ENCODE results near the gene GMPPA.

Gene GMPPA

GRCh38 chr2:219498280-219499057 is at the start of gene GMPPA:
Gene GMPPA, plus strand, starts transcription at chr2:219498891. Its CDS starts 1,085 bp downstream, at chr2:219499976.
- DNase-seq (ENCODE audit: low read depth, low spot score): peak; percentile 97

- DNase-seq (ENCODE audit: low read depth, low spot score): no peak
These were observed 49.1 kb upstream of the GMPPA start for GRCh38 chr2:219449609-219450008.

- DNase-seq (ENCODE audit: low read depth, low spot score): no peak
These were observed 46.9 kb upstream of the GMPPA start for GRCh38 chr2:219451661-219452360.

GRCh38 chr2:219452361-219453317 is 46.1 kb upstream of the GMPPA start:
- peak; percentile 43 for DNase-seq (ENCODE audit: low read depth, low spot score)

- DNase-seq (ENCODE audit: low read depth, low spot score): peak; percentile 32
These were observed 44.8 kb upstream of the GMPPA start for GRCh38 chr2:219453671-219454590.

GRCh38 chr2:219455581-219455980 is 43.1 kb upstream of the GMPPA start:
- no peak for DNase-seq (ENCODE audit: low read depth, low spot score)

DNA sequence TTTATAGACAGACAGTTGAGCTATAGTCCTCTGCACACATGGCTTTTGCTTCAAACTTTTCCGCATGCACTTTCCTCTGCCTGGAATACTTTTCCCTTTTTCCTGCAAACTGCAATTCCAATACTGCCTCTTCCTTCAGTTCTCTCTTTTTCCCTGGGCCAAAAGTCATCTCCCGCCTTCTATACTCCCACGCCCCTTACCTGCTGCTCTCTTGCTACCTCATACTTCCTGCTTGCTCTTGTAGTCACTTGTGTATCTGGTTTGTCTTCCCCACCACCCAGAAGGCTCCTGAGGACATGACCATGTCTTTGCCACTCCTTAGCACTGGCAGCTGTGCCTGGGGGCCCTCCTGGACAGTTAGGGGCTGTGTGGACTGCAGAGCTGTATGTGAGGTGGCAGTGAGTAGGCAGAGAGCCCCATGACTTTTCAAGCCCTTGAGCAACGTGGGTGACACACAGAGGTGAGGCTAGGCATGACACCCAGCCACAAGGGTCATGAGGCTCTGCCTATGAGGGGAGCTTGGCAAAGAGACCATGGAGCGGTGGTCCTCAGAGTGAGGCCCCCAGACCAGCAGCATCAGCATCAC is 40.8 kb upstream of the GMPPA start:
- DNase-seq (ENCODE audit: low read depth, low spot score): no peak

GRCh38 chr2:219458996-219459395 is 39.7 kb upstream of the GMPPA start:
- DNase-seq (ENCODE audit: low read depth, low spot score): no peak

DNA sequence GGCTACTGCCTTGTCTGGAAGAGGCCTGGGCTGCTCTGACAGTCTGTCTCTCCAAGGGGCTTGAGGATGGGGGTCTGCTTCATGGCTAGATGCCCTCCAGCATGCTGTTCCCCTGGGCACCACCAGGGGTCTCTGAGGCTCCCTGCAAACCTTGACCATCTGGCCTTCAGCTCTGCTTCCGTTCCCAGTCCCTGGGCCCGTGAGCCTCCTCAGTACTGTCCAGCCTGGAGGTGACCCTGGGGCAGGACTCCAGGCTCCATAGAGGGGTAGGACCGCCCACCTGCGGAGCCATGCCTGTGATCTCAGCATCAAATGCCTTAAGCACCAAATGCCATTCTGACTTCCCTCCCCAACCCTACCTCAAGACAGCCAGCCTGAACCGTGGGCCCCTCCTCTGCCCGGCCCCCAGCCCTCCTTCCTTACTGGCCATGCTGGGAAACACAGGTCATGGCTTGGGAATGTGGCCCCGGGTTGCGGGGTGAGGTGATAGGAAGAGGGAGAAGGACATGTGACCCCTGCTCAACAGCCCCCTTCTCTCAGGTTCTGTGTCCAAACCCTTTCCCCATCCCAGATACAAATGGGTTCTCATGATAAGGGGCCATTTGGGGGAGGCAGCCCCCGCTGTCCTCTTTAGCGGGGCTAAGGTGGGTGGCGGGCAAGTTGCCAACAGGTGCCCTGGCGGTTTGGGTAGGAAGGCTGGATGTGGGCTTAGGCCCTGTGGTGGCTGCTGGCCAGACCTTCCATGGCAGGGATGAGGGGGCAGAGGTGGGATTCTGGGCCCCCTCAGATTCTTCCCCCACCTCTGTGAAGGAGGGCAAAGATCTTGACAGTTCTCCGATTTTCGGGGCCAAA is 39.0 kb upstream of the GMPPA start:
- DNase-seq (ENCODE audit: low read depth, low spot score): no peak

DNA sequence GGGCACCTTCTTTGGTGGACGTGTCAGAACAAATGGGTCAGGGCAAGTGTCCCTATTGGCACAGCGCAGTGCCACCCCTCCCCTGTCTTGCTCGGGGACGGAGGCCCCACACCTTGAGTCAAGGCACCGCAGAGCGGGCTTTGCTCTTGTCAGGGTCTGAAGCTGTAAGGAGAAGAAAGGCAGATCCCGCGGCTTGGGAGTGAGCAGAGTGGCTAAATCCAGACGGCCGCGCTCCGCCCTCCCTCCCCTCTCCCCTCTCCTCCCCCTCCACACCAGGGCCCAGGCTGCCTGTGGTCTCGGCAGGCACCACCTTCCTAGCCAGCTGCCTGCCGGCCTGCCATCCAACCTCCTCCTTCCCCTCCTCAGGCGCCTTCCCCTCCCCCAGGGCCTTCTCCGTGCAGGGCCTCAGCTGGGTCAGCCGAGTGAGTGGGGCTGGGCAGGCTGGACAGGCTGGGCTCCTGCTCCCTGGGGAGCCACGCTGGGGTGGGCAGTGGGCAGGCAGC is 38.2 kb upstream of the GMPPA start:
- DNase-seq (ENCODE audit: low read depth, low spot score): no peak

GRCh38 chr2:219461047-219461514 is 37.6 kb upstream of the GMPPA start:
- no peak for DNase-seq (ENCODE audit: low read depth, low spot score)

GRCh38 chr2:219461669-219462068 is 37.0 kb upstream of the GMPPA start:
- no peak for DNase-seq (ENCODE audit: low read depth, low spot score)

GRCh38 chr2:219462349-219462748 is 36.3 kb upstream of the GMPPA start:
- no peak for DNase-seq (ENCODE audit: low read depth, low spot score)

DNA sequence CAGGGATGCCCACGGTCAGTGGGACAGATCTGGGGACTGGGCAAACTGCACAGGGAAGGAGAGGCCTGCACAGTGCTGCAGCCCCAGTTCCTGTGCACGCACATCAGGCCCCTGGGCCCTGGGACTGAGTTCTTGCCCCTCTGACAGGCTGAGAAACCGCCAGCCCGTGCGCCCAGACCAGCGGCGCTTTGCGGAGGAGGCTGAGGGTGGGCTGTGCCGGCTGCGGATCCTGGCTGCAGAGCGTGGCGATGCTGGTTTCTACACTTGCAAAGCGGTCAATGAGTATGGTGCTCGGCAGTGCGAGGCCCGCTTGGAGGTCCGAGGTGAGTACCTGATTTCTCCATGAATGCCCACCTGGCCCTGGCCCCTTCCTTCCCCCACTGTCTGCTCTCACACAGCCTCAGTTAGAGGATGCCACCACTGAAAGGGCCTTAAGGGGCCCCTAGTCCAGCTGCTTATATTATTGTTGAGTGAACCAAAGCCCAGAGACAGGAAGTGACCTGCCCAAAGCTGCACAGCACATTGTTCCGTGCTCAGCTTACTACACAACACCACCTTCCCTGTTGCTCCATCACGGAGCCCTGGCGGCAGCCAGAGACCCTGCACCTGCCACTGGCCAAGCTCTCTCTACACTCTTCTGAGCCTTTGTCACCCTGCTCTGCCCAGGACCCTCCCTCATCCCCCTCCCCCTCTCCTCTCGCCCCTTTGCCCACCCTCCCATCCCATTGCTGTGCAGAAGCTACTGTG is 34.2 kb upstream of the GMPPA start:
- no peak for DNase-seq (ENCODE audit: low read depth, low spot score)

- DNase-seq (ENCODE audit: low read depth, low spot score): no peak
These were observed 32.8 kb upstream of the GMPPA start for GRCh38 chr2:219465659-219466561.

DNA sequence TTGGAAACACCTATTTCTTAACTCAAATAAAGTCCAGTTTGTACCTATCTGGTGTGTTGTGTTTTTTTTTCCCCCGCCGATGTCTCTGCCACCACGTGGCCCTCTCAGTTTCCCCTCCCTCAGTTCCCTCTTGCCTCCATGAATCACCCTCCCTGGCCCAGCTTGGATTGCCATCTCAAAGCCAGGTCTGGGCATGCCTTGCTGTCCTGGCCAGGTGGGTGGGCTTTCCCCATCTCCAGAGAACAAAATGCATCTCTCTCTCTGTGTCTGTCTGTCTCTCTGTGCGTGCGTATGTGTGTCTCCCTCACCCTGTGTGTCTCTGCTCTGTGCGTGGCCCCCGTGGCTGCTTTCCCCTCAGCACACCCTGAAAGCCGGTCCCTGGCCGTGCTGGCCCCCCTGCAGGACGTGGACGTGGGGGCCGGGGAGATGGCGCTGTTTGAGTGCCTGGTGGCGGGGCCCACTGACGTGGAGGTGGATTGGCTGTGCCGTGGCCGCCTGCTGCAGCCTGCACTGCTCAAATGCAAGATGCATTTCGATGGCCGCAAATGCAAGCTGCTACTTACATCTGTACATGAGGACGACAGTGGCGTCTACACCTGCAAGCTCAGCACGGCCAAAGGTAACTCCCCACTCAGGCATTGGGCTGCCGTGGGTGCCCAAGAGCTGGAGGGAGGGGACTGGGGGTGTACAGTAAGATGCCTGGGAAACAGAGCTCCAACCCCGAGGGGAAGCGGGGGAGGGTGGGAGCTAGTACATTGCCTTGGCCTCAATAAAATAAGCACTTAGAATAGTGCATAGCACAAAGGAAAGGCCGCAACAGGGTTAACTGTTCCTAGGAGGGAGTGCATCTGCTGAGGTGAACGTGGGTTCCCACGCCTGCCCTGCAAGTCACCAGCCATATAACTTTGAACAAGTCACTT is 31.6 kb upstream of the GMPPA start:
- no peak for DNase-seq (ENCODE audit: low read depth, low spot score)
